ENCODE results near the gene RFT1.

RFT1 gene

GRCh38 chr3:53130179-53131061 is at the start of gene RFT1:
TSS of gene RFT1 (minus strand) at chr3:53130435. CDS start at chr3:53130400, 35 bp downstream.
- DNase-seq: peak; percentile 88 to 97

GRCh38 chr3:53179580-53179979 is 49.3 kb upstream of the RFT1 start:
- no peak for DNase-seq

GRCh38 chr3:53178246-53178645 is 48.0 kb upstream of the RFT1 start:
- DNase-seq: no peak

- DNase-seq: no peak
These were observed 45.6 kb upstream of the RFT1 start for GRCh38 chr3:53175613-53176540.

GRCh38 chr3:53174346-53175250 is 44.4 kb upstream of the RFT1 start:
- DNase-seq: peak; percentile 20 to 66

GRCh38 chr3:53173107-53173506 is 42.9 kb upstream of the RFT1 start:
- DNase-seq: no peak

GRCh38 chr3:53171827-53172505 is 41.7 kb upstream of the RFT1 start:
- no peak for DNase-seq

GRCh38 chr3:53171064-53171418 is 40.8 kb upstream of the RFT1 start:
- peak; percentile 53 to 61 for DNase-seq

GRCh38 chr3:53170325-53171063 is 40.3 kb upstream of the RFT1 start:
- peak in 1 of 2 experiments; percentile 49 for DNase-seq

- no peak for DNase-seq
These were observed 39.6 kb upstream of the RFT1 start for GRCh38 chr3:53169832-53170324.

GRCh38 chr3:53169045-53169831 is 39.0 kb upstream of the RFT1 start:
- peak in 1 of 2 experiments; percentile 32 for DNase-seq

- DNase-seq: no peak
These were observed 38.1 kb upstream of the RFT1 start for GRCh38 chr3:53168175-53168923.

GRCh38 chr3:53167418-53168174 is 37.4 kb upstream of the RFT1 start:
- DNase-seq: peak; percentile 33 to 62

- DNase-seq: no peak
These were observed 36.6 kb upstream of the RFT1 start for GRCh38 chr3:53166781-53167291.

GRCh38 chr3:53166206-53166605 is 36.0 kb upstream of the RFT1 start:
- DNase-seq: no peak

- DNase-seq: peak in 1 of 2 experiments; percentile 19
These were observed 34.7 kb upstream of the RFT1 start for GRCh38 chr3:53164911-53165310.

- no peak for DNase-seq
These were observed 33.5 kb upstream of the RFT1 start for GRCh38 chr3:53163444-53164387.

Measured in NCI-H526 (cell line).